HG02610 (cell line): ENCODE data around the gene PROCR.
"Not testable (repeated sequence)": the region's sequence is repeated elsewhere in the genome, so short reads cannot be mapped to it uniquely, and the experiment has no call there.

Source experiments
- ATAC-seq: cut with Tn5 transposase; IDR thresholded peaks from one replicate; pipeline ENCODE4 v1.9.1; 2021; ENCODE audit warnings: mild to moderate bottlenecking, moderate library complexity; ENCODE audit not compliant: unreplicated experiment

Gene PROCR

DNA sequence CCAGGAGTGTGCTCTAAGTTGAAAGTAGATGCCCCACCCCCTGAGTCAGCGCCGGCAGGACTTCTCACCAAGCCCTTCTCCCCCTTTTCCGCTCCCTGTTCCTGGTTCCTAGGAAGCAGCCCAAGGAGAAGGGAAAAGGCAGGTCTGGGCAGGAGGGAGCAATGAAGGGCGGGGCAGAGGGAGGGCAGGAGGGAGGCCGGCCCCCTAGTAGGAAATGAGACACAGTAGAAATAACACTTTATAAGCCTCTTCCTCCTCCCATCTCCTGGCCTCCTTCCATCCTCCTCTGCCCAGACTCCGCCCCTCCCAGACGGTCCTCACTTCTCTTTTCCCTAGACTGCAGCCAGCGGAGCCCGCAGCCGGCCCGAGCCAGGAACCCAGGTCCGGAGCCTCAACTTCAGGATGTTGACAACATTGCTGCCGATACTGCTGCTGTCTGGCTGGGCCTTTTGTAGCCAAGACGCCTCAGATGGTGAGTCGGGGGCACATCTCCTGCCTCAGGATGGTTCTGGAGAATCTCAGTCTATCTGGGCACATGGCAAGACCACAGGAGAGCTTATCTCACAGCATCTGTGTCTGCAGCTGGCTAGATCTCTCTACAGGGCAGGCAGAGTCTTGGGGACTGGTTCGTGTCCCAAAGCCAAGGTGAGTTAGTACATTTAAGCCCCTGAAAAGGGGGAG, at the start of gene PROCR:
Gene PROCR (plus strand): TSS at position 320 of the 681 bp plus-strand sequence. CDS start 83 bp downstream, at position 403.
- no peak for ATAC-seq

DNA sequence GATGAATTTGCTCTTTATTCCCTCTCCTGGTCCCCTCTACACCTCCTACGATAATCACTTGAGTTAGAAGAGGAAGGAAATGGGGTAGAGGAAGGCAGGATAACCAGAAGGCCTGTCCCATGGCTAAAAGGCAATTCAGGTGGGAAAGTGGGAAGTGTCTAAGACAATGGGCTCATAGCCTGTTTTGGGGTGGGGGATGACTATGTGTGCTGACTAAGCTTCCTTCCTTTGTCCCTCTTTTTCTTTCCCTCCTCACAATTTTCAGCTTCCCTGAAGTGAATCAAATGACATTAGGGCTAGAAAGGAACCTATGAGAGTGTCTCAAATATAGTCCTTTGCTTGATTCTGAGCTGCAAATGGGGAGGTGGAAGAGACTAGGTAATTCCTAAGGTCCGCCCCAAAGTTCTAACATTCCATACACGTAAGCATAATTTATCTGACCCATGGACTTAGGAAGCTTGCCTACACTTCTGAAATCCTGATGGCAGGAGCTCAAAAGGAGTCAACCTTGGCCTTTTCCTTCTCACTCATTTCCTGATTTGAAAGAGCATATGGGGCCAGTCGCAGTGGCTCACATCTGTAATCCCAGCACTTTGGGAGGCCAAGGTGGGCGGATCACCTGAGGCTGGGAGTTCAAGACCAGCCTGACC, 49.0 kb upstream of the PROCR start:
- ATAC-seq = no peak

DNA sequence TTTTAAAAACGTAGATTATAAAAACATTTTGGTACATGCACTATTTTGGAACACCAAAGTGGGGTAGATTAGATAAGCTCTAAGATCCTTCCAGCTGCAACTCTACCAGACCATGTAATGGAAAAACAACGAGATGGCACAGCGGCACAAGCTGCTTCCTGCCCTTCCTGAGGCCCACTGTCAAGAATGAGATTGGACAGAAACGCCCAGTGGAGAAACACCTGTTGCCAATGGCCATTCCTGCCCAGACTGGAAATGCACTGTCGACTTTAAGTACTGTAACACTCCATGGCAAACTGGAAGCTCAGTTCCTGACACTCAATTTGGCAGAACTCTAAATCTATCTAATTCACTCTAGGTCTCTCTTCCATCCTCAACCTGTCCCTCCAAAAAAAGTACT, 46.1 kb upstream of the PROCR start:
- no peak for ATAC-seq

DNA sequence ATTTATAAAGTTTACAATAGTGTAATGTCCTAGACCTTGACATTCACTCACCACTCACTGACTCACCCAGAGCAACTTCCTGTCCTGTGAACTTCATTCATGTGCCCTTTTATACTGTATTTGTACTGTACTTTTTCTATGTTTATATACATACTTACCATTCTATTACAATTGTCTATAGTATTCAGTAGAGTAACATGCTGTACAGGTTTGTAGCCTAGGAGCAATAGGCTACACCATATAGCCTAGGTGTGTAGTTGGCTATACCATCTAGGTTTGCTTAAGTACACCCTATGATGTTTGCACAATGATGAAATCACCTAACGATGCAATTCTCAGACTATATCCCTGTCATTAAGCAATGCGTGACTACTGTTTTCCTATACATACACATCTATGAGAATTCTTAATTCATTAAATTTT, 42.2 kb upstream of the PROCR start:
- no peak for ATAC-seq

DNA sequence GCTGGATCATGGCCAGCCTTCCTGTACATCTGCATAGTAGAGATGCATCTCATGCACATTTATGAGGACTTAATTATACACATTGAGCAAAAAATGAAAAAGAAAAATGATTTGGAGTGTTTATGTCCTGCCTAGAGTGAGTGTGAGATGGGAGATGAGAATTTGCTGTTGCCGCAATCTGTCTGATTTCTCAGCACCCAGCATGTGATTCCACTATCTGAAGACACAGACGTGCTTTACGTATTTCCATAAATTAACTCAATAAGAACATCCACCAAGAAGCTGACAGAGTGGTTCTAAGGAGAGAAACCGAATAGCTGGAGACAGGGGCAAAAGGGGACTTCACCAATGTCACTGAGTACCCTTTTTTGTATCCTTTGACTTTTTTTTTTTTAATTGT, 39.9 kb upstream of the PROCR start:
- no peak for ATAC-seq

DNA sequence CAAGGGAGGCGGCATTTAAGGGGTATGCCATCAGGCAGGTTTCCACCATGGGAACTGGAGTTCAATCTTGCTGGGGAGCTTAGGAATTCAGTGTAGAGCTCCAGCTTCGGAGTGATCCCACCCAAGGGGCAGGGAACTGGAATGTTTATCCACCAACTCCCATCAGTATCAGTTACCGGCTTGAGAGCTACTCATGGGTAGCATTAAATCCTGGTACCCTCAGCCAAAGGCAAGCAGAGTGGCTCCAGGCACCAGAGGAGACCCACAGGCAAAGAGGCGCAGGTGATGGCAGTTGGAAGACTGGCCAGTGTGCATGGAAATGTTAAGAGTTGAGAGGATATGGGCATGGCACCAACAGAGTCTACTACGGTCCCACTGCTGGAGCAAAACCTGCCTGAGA, 38.8 kb upstream of the PROCR start:
- ATAC-seq = no peak

DNA sequence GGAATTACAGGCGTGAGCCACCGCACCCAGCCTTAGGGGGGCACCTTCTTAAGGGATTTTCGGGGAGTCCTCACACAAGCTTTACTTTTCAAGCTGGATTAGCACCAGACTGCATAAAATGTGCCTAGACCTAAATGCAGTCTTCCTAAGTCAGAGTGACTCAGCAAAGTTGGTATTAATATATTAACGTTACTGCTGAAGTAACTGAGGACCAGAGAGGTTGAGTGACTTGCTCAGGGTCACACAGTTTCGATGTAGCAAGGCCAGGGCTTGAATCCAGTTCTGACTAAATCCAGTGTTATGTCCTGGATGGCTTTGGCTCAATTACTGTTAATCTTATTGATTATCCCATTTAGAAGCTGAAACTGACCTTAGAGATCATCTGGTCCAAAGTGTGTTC, 38.1 kb upstream of the PROCR start:
- ATAC-seq = no peak

DNA sequence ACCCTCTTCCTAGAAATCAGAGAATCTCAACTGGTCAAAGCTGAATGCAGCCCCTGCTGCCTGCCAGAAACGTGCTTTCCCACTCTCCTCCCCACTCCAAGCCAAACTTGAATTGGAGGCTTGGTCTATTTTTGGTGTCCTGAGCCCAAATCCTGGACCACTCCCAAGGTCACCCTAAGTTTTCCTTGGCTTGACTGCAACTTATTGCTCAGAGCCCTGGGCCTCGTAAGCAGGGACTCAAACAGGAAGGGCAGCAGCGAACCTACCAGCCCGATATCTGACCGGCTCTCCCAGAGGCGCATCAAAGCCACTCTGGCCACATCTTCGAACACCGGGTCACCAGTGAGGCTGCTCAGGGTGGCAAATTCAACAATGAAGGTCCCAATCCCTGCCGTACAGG, 37.4 kb upstream of the PROCR start:
- no peak for ATAC-seq

DNA sequence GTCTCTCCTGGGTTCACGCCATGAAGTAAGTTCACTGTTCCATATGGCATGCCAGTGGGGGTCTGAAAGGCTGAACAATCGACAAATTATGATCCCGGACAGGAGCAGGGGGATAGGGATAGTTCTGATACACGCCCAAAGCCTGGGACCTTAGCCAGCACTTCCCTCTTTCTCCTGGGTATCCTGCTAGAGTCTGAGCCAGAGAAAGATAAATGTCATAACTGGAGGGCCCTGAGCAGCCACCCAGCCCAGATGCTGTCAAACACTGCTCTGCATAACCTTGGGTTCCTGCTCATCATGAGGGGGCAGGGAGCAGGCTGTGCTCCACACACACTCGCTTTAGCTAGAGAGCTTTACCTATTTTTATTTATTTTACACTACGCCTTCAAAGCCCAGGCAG, 37.0 kb upstream of the PROCR start:
- ATAC-seq = no peak

DNA sequence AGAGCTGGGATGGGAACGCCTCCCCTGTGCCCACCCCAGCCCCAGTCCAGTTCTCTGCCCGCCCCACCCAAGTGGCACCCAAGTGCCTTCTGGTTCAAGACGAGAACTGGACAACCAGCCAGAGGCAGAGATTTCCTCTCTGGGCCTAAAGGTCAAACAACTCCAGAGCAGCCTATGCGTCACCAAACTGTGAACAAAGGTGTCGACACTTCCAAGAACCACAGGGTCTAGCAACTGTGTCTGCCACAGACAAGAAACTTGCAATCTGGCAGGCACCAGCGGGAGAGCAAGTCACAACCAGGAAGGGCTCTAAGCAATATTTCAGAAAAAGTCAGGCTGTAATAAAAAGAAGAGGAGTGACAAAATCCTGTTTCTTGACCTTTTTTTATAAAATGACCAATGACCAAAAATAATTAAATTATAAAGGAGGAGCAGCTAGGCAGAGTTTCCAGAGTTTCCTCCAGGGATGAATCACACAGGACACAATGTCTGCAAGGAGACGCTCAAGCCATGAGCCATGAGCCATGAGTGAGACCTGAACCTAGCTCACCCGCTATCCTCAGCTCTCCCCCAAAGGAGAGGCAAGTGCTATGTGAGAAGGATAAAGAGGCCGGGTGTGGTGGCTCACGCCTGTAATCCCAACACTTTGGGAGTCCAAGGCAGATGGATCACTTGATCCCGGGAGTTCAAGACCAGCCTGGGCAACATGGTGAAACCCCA, 35.8 kb upstream of the PROCR start:
- no peak for ATAC-seq

DNA sequence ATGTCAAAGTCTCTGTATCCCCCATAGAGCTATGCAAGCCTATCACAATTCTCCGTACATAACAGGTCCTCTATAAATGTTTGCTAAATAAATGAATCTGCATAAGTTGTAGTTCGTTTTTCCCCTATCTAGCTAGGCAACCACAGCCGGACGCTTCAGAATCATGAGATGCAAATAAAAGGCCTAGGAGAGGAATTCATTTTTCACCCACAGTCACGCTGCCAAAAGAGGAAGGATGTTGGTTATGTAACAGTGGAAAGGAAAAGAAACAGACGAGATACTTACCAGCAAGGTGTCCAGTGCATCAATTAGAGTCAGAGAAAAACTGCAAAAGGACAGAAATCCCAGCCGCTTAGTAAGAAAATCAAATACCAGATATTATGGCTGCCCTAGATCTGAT, 27.2 kb upstream of the PROCR start:
- no peak for ATAC-seq

DNA sequence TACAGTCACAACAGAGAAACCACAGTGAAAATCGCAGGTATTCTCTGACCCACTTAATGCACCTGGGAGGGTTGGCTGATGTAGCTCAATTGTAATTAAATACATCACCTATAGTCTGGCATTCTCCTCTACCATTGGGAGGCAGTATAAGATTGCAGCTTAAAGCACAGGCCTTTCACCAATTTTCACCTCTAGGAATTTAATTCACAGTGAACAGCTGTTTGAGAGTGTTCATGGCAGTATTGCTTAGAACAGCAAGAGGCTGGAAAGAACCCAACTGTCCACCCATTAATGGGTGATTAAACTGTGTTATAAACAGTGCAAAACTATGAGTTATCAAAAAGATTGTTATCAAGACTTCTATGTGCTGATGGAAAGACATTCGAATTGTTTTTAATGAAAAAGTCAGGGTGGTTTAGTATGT, 26.7 kb upstream of the PROCR start:
- ATAC-seq = no peak

DNA sequence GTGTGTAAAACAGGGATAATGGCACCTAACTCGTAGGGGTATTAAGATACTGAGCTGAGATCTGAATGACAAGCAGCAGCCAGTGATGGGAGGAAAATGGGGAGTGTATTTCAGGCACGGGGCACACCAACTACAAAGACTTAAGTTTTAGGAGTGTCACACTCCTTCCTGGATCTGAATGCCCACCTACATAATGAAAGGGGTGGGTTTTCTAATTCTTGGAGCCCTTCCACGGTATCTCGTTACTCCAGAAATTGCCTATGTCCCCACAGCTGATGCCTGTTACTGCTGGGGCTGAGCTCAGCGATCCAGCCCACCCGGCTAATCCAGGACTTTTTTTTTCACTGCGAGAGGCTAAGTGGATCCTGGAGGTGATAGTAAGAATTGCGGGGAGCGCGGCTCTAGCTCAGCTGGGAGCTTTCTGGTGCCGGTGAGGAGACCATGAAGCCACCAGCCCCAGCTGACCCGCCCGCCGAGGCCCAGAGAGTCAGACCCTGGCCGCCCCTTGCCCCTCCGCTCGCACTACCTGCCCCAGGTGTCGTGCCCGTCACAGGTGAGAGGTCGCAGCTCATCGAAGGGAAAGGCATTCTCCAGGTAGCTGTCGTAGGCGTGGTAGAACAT, 25.5 kb upstream of the PROCR start:
- ATAC-seq = no peak

DNA sequence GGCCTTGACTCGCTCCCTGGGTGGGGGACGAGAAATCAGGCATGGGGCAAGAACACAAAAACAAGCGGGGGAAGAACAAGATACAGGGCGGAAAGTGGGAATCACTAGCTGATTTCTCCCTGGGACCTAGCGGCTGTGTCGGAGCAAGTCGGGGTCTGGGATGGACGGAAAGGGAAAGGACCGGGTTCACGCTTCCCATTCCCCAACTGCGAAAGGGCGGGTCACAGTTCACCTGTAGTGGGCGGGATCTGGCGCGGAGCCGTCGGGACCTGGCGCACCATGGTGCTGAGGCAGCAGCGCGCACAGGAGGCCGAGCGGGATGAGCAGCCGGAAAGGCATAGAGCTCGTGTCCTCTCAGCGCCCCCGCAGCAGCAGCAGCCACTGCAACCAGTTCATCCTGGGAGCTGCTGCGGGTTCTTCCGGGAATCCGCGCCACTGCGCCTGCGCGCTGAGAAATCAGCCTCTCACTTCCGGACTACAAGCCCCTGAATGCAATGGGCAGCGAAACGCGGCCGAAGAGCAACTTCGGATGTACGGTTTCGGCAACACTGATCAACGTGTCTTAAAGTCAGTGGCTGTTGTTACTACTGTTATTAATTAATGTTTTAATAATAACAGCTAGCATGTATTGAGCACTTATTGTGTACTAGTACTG, 24.8 kb upstream of the PROCR start, which contains the start of gene EDEM2:
Gene EDEM2 (minus strand): TSS at position 417 of the 655 bp plus-strand sequence. CDS start 78 bp downstream, at position 339.
- peak; percentile 75 for ATAC-seq

DNA sequence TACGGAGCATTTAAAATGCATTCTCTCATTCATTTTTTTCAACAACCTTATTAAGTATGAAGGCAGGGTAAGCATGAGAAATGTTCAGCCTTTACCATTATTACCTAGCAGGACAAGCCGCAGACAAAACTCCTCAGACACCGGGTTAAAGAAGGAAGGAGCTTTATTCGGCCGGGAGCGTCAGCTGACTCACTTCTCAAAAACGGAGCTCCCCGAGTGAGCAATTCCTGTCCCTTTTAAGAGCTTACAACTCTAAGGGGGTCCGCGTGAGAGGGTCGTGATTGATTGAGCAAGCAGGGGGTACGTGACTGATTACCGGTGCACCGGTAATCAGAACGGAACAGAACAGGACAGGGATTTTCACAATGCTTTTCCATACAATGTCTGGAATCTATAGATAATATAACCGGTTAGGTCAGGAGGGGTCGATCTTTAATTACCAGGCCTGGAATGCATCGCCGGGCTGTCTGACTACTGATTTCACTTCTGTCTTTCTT, 24.2 kb upstream of the PROCR start:
- peak; percentile 8 for ATAC-seq

DNA sequence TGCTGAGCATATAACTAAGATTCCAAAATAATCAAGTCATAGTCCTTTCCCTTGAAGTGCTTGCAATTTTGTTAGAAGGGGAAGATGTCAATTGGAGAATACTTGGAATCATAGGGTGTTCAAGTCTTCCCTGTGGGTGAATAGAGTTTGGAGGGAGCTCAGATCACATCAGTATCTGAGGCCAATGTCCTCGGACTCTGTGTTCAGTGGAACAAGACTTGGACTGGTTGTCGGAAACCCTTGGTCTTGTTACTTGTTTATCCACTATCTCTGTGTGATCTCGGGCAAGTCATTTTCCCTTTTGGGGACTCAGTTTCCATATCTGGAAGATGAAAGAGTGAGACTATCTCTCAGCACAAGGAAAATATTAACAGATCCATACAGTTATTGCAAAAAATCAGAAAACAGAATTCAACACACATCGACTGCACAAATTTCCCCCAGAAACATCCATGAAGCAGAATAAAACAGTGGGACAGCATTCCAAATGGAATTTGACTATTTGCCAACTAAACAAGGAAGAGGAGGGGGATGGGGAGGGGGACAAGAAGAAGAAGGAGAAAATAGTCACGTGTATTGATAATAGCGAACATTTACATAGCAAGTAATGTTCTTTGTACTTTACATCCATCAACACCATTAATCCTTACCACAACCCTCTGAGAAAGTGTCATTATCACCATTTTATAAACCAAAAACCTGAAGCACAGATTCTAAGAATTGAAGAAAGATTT, 20.9 kb upstream of the PROCR start:
- no peak for ATAC-seq

DNA sequence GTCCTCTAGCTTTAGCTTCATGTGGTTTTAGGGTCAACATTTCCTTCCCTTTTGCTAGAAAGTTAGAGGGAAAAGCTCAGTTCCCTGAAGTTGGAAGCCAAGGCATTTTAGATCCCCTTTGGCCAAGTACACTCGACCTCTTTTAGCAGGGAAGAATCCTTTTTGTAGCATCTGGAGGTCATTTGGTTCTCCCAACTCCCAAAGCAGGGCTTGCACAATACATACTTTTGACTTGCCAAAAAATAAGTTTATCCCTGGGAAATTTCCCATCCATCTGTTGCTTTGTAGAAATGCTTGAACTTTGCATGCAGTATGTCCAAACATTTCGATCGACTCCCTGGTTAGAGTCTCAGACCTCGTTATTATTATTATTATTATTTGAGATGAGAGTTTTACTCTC, 20.1 kb upstream of the PROCR start:
- no peak for ATAC-seq

DNA sequence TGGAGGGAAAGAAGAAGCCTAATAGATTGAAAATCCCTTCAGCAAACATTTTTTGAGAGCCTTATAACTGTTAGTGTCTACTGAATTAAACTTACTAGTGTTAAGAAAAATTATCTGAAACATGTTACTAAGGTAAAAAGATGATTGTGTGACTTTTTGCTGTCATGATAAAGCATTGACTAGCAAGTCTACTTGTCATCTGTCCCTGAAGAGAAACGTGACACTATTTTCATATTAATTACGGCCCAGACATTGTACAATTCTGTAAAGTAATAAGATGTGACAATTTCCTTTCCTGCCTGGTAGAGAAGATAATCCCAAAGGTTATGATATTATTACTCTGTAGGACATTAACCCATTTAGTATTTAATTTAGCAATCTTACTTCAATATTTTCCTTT, 15.9 kb upstream of the PROCR start:
- ATAC-seq = no peak

DNA sequence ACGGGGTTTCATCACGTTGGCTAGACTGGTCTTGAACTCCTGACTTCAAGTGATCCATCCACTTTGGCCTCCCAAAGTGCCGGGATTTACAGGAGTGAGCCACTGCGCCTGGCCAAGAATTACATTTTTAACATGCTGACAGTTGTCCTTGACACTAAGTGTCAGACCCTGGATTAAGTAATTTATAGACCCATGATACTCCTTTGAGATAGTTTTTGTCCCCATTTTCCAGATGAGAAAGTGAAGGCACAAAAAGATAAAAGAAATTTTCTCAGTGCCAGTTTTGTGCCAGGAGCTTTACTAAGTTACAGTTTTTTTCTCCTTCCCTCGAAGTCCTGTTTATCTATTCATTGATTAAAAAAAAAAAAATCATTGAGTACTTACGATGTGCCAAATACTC, 14.9 kb upstream of the PROCR start:
- no peak for ATAC-seq

DNA sequence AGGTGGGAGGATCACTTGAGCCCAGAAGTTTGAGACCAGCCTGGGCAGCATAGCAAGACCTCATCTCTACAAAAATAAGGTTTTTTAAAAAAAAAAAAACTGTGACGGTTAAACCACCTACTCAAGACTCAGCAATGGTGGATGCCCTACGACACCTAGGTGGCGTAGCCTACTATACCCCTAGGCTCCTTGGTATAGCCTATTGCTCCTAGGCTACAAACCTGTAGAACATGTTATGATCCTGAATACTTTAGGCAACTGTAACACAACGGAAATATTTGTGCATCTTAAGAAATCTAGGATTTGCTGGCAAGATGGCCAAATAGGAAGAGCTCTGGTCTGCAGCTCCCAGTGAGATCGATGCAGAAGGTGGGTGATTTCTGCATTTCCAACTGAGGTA, 11.5 kb upstream of the PROCR start:
- not testable (repeated sequence) for ATAC-seq
